HG03280 (cell line): ENCODE measurements around the gene RERE.

Source experiments
- ATAC-seq: cut with Tn5 transposase; IDR thresholded peaks from one replicate; pipeline ENCODE4 v1.9.1; 2021; ENCODE audit warnings: mild to moderate bottlenecking, moderate library complexity; ENCODE audit not compliant: unreplicated experiment

The RERE gene

GRCh38 chr1:8419172-8419571, 398.3 kb downstream of the RERE start:
- no peak for ATAC-seq

- ATAC-seq: no peak
These were observed 399.1 kb downstream of the RERE start for GRCh38 chr1:8418301-8418700.

GRCh38 chr1:8417625-8418024, 399.8 kb downstream of the RERE start:
- no peak for ATAC-seq

GRCh38 chr1:8416881-8417280, 400.6 kb downstream of the RERE start:
- ATAC-seq: no peak

- no peak for ATAC-seq
These were observed 401.7 kb downstream of the RERE start for GRCh38 chr1:8415526-8416278.

GRCh38 chr1:8412183-8412831, 405.1 kb downstream of the RERE start:
- ATAC-seq: no peak

GRCh38 chr1:8411803-8412182, 405.6 kb downstream of the RERE start:
- no peak for ATAC-seq

GRCh38 chr1:8410791-8411190, 406.6 kb downstream of the RERE start:
- ATAC-seq: no peak

GRCh38 chr1:8409606-8410005, 407.8 kb downstream of the RERE start:
- ATAC-seq: no peak

GRCh38 chr1:8409106-8409505, 408.3 kb downstream of the RERE start:
- no peak for ATAC-seq

- ATAC-seq: no peak
These were observed 409.1 kb downstream of the RERE start for GRCh38 chr1:8408151-8408839.

GRCh38 chr1:8407652-8408051, 409.8 kb downstream of the RERE start:
- no peak for ATAC-seq

- ATAC-seq: no peak
These were observed 410.5 kb downstream of the RERE start for GRCh38 chr1:8406960-8407359.

- ATAC-seq: no peak
These were observed 411.4 kb downstream of the RERE start for GRCh38 chr1:8406011-8406410.

GRCh38 chr1:8404460-8405370, 412.7 kb downstream of the RERE start:
- ATAC-seq: no peak

GRCh38 chr1:8402109-8402710, 415.2 kb downstream of the RERE start:
- no peak for ATAC-seq

GRCh38 chr1:8398677-8399076, 418.8 kb downstream of the RERE start:
- ATAC-seq: no peak

GRCh38 chr1:8398086-8398485, 419.4 kb downstream of the RERE start:
- no peak for ATAC-seq

GRCh38 chr1:8397511-8397910, 419.9 kb downstream of the RERE start:
- ATAC-seq: peak; percentile 50

- peak; percentile 54 for ATAC-seq
These were observed 420.5 kb downstream of the RERE start for GRCh38 chr1:8396786-8397406.
